NCI-H1092 treated with DMSO at 0.1 percent for 48 hours (cell line): Measurements from ENCODE around the gene ZGRF1.
"Not testable (repeated sequence)": the region's sequence is repeated elsewhere in the genome, so short reads cannot be mapped to it uniquely, and the experiment has no call there.

Experiments used
- DNase-seq: peaks from one replicate; lab custom pipeline; 2025; lab: John Stamatoyannopoulos, UW

Gene ZGRF1

GRCh38 chr4:112516471-112517066 is 120.1 kb downstream of the ZGRF1 start:
- peak; percentile 82 for DNase-seq

- DNase-seq = no peak
Observed at GRCh38 chr4:112516066-112516470, 120.6 kb downstream of the ZGRF1 start, which contains the start of gene NEUROG2. TSS of gene NEUROG2 (minus strand) at chr4:112516180. CDS start at chr4:112515475, 705 bp downstream.

GRCh38 chr4:112515198-112516065 is 121.3 kb downstream of the ZGRF1 start:
- peak; percentile 71 for DNase-seq

- DNase-seq = peak; percentile 61
Observed at GRCh38 chr4:112514647-112515197, 122.0 kb downstream of the ZGRF1 start.

GRCh38 chr4:112513971-112514646 is 122.6 kb downstream of the ZGRF1 start:
- DNase-seq = peak; percentile 37

- no peak for DNase-seq
Observed at GRCh38 chr4:112511803-112512118, 124.9 kb downstream of the ZGRF1 start.

- DNase-seq = no peak
Observed at GRCh38 chr4:112511093-112511802, 125.5 kb downstream of the ZGRF1 start.

GRCh38 chr4:112510291-112511092 is 126.2 kb downstream of the ZGRF1 start:
- DNase-seq = peak; percentile 62

- peak; percentile 90 for DNase-seq
Observed at GRCh38 chr4:112509243-112510141, 127.2 kb downstream of the ZGRF1 start.

GRCh38 chr4:112508356-112508755 is 128.4 kb downstream of the ZGRF1 start:
- peak; percentile 85 for DNase-seq

GRCh38 chr4:112504807-112505206 is 131.9 kb downstream of the ZGRF1 start:
- no peak for DNase-seq

GRCh38 chr4:112502871-112503270 is 133.8 kb downstream of the ZGRF1 start:
- DNase-seq = no peak

GRCh38 chr4:112492321-112492720 is 144.4 kb downstream of the ZGRF1 start:
- no peak for DNase-seq

- not testable (repeated sequence) for DNase-seq
Observed at GRCh38 chr4:112490808-112491207, 145.9 kb downstream of the ZGRF1 start.
